Thyroid gland (tissue), 4 donors: ENCODE results near the gene RTN4RL1.

Experiments used
- POLR2A ChIP-seq, 2 donors: fragments of 450-650 bp; IDR thresholded peaks; one replicate each; pipeline ENCODE4 v1.6.1; 2017; ENCODE audit warnings: antibody characterized with exemption in 2 of 2, mild to moderate bottlenecking in 2 of 2, moderate library complexity in 1 of 2
- TF ChIP-seq, protein P1 (sequence below), 6 experiments: fragments of 200-600 bp in 3 of 6; fragments of 450-650 bp in 3 of 6; sonication (generic) in 3 of 6; IDR thresholded peaks; one replicate each; pipeline ENCODE4 v1.5.1; 2016 to 2019; ENCODE audit warnings: antibody characterized with exemption in 6 of 6, mild to moderate bottlenecking in 2 of 6, inconsistent platforms in 1 of 6, moderate library complexity in 1 of 6

GRCh38 chr17:1945621-1946020 is 79.5 kb downstream of the RTN4RL1 start:
- TF ChIP-seq, protein P1, sequence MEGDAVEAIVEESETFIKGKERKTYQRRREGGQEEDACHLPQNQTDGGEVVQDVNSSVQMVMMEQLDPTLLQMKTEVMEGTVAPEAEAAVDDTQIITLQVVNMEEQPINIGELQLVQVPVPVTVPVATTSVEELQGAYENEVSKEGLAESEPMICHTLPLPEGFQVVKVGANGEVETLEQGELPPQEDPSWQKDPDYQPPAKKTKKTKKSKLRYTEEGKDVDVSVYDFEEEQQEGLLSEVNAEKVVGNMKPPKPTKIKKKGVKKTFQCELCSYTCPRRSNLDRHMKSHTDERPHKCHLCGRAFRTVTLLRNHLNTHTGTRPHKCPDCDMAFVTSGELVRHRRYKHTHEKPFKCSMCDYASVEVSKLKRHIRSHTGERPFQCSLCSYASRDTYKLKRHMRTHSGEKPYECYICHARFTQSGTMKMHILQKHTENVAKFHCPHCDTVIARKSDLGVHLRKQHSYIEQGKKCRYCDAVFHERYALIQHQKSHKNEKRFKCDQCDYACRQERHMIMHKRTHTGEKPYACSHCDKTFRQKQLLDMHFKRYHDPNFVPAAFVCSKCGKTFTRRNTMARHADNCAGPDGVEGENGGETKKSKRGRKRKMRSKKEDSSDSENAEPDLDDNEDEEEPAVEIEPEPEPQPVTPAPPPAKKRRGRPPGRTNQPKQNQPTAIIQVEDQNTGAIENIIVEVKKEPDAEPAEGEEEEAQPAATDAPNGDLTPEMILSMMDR (IDR thresholded peaks at IDR 0.05), result no peak
- TF ChIP-seq POLR2A (IDR thresholded peaks at IDR 0.05), result no peak
